IPS-18a (cell line): ENCODE measurements around the gene ESR1.
"Not testable (repeated sequence)": the region's sequence is repeated elsewhere in the genome, so short reads cannot be mapped to it uniquely, and the experiment has no call there.

ENCODE experiments used
- H3K27ac ChIP-seq: one replicate; pipeline ENCODE4 v1.5.1; 2013; ENCODE audit warnings: low read length
- H3K27me3 ChIP-seq: one replicate; pipeline ENCODE4 v1.6.1; 2013; ENCODE audit warnings: mild to moderate bottlenecking, low read length; ENCODE audit not compliant: control insufficient read depth, insufficient read depth
- H3K36me3 ChIP-seq: one replicate; pipeline ENCODE4 v1.6.1; 2013; ENCODE audit warnings: low read depth, low read length; ENCODE audit not compliant: control insufficient read depth
- H3K4me1 ChIP-seq: one replicate; pipeline ENCODE4 v1.6.1; 2013; ENCODE audit warnings: low read depth, low read length; ENCODE audit not compliant: control insufficient read depth
- H3K4me3 ChIP-seq: one replicate; pipeline ENCODE4 v1.5.1; 2013; ENCODE audit warnings: low read length
- H3K9ac ChIP-seq: one replicate; pipeline ENCODE4 v1.6.1; 2013; ENCODE audit warnings: mild to moderate bottlenecking, low read length, moderate library complexity
- H3K9me3 ChIP-seq: one replicate; pipeline ENCODE4 v1.6.1; 2013; ENCODE audit warnings: low read depth, low read length; ENCODE audit not compliant: control insufficient read depth

The ESR1 gene

DNA sequence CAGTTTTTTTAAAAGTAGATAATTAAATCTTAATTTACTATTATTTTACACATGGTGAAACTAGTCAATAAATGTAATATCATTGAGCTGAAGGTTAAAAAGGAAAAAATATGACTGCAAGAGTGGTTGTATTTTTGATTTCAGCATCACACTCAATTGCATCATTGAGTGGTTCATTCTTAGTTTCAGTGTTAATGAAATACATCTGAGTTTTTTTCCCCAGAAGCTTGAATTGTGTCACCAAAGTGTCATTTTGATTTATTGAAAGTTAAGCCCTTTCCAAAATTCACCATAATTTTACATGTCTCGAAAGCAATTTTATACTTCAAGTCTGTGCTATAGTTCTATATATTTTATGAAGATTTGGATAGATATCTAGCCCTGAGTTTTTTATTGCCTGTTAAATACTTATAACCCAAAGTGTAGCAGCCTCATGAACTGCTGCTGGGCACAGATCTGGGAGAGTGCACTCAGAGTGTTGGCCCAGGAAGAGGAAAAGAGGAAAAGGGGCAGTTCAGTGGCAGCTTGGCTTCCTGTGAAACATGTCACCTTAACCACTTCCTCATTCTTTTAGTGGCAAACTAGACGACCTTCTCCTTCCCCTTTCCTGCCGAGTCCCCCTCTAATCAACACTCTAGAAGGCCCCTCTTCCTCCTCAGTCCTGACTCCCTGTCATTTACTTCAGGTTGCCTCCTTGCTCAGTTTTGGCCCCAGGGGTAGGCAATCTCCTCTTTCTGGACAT, 140.7 kb downstream of the ESR1 start:
- Histone ChIP-seq H3K27ac (no peak overlapping the region), H3K9me3 (no peaks in the 10 kb centered on the region), H3K4me3 (no peak overlapping the region), H3K4me1 (no peaks in the 10 kb centered on the region), H3K9ac (no peak overlapping the region), H3K27me3 (no peaks in the 10 kb centered on the region), H3K36me3 (no peaks in the 10 kb centered on the region)

DNA sequence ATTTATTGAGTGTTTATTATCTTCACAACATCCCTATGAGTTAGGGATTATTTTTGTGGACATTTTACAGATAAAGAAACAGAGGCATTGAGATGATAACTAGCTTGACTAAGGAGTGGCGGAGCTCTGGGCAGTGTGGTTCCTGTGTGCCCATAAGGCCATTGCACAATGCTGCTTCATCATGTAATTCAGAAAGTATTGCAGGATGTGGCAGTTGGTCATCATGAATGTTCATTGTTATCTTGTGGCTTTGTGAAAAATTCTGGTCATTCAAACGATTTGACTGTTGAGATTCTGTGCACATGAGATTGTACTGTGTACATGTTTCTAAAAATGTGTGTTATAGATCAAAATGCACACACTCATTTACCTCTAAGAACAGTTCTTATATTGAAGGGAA, 150.8 kb downstream of the ESR1 start:
- no peak overlapping the region for H3K9ac ChIP-seq
- no peak overlapping the region for H3K4me3 ChIP-seq
- H3K27ac ChIP-seq: no peak overlapping the region
- H3K9me3 ChIP-seq: no peaks in the 10 kb centered on the region
- H3K27me3 ChIP-seq: no peaks in the 10 kb centered on the region
- no peaks in the 10 kb centered on the region for H3K4me1 ChIP-seq
- no peaks in the 10 kb centered on the region for H3K36me3 ChIP-seq

DNA sequence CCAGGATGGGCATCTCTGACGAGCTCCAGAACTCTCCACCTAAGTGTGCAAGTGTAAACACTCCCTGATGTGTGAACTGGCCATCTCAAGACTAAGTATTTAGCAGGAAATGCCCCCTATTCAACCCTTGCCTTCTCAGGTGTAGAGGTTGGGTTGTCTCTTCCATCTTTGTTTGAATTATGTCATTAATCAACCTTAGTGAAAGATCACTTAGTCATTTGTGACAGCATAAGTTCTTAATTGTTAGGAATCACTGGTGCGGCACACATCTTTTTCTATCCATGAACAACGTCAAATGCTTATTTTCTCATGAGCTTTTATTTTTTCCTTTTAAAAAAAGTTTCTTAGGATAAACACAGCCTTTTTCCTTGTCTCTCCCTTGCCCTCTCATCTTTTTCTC, 151.6 kb downstream of the ESR1 start:
- Histone ChIP-seq H3K4me1 (no peaks in the 10 kb centered on the region), H3K4me3 (no peak overlapping the region), H3K9me3 (no peaks in the 10 kb centered on the region), H3K36me3 (no peaks in the 10 kb centered on the region), H3K27ac (no peak overlapping the region), H3K27me3 (no peaks in the 10 kb centered on the region), H3K9ac (no peak overlapping the region)

DNA sequence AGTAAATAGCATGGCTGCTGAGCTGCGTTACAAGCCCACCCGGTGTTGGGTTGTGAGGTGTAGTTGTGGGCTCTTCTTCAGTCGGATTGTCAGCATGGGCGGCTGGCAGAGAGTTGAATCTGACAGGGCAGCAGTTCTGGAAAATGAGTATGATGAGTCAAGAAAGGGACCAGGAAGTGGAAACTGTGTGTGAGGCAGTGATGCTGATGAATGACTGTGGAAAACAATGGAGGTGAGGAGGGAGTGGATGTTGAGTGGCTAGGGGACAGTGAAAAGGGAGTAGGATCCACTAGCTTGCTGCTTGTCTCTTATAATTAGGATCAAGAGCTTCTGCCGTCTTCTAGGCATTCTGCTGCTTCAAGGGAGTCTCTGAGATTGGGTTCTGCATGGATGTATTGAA, 154.3 kb downstream of the ESR1 start:
- no peak overlapping the region for H3K9ac ChIP-seq
- no peaks in the 10 kb centered on the region for H3K4me1 ChIP-seq
- H3K4me3 ChIP-seq: no peak overlapping the region
- H3K27ac ChIP-seq: no peak overlapping the region
- H3K9me3 ChIP-seq: no peaks in the 10 kb centered on the region
- no peaks in the 10 kb centered on the region for H3K36me3 ChIP-seq
- H3K27me3 ChIP-seq: no peaks in the 10 kb centered on the region

DNA sequence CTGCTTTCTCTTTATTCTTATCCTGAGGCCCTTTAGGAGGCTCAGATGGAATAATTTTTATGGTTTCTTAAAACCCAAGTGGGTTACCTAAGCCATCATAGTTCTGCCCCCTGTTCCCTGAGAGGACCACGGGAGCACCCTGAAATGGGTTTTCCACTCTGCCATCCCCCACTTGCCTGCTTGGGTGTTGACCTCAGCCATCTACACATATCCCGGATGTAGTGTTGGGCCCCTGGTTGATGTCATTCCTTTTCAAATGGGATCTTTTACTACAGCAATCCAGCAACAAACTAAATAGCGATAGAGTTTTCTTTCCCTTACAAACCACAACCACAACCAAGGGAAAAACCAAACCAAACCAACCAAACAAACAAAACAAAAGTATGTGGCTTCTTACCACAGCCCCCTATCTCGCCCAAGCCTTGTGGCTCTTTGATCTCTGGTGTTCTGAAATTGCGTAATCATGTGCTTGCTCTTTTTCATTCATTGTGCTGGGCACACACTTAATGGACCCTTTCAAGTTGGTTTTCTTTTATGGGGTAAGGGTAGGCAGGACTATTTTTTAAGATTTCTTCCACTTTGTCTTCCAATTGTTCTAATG, 154.9 kb downstream of the ESR1 start:
- no peaks in the 10 kb centered on the region for H3K4me1 ChIP-seq
- no peaks in the 10 kb centered on the region for H3K9me3 ChIP-seq
- no peak overlapping the region for H3K4me3 ChIP-seq
- H3K27me3 ChIP-seq: no peaks in the 10 kb centered on the region
- no peak overlapping the region for H3K9ac ChIP-seq
- no peaks in the 10 kb centered on the region for H3K36me3 ChIP-seq
- H3K27ac ChIP-seq: no peak overlapping the region

DNA sequence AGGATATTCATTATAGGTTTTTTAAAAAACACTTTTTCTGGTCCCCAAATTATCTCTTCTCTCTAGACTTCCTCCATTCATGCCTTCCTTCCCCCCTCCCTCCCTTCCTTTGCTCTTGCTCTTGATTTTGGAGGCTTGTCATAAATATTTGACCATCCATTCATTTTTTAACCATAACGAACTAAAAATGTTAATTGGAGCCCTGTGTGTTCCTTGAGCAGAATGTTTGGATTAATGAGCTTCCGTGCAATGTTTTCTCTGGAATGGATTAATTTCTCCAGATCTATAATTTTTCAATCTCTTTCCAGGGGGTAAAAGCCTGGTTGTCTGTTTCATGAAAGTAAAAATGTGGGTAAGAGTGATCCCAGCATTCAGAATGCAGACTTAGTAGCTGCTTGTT, 155.5 kb downstream of the ESR1 start:
- no peaks in the 10 kb centered on the region for H3K36me3 ChIP-seq
- no peak overlapping the region for H3K4me3 ChIP-seq
- H3K9ac ChIP-seq: no peak overlapping the region
- no peaks in the 10 kb centered on the region for H3K9me3 ChIP-seq
- no peak overlapping the region for H3K27ac ChIP-seq
- no peaks in the 10 kb centered on the region for H3K4me1 ChIP-seq
- H3K27me3 ChIP-seq: no peaks in the 10 kb centered on the region

DNA sequence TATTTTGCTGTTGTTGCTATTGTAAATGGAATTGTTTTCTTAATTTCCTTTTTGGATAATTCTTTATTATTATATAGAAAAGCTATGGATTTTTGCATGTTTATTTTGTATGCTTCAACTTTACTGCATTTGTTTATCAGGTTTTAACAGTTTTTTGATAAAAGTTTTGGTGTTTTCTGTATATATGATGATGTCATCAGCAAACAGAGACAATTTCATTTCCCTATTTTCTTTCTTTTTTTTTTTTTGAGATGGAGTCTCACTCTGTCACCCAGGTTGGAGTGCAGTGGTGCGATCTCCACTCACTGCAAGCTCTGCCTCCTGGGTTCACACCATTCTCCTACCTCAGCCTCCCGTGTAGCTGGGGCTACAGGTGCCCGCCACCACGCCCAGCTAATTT, 156.9 kb downstream of the ESR1 start:
- not testable (repeated sequence) for H3K4me1 ChIP-seq, H3K36me3 ChIP-seq, H3K4me3 ChIP-seq, H3K9me3 ChIP-seq, H3K27me3 ChIP-seq, H3K27ac ChIP-seq, H3K9ac ChIP-seq

DNA sequence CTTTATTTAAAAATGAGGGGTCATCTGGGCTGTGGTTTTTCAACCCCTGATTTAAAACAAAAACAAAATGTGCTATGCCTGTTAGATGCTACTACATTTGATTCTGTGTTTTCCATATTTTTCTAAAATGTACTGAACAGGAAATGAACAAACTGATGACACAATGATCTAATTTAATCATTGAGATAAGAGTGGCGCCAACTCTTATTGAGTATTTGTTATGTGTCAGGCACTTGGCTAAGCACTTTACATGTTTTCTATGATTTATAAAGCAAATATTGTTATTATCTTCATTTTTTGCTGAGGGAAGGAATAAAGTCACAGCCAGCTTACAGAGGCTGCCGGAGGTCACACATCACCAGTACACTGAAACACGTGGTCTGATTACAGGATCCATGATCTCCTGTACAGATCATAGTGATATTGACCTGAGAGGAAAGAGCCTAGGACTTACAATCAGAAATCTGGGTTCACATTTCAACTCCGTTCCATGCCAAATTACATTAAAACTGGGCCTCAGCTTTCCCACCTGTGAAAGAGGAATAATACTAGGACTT, 166.7 kb downstream of the ESR1 start:
- Histone ChIP-seq H3K27me3 (no peaks in the 10 kb centered on the region), H3K4me3 (no peak overlapping the region), H3K9me3 (no peaks in the 10 kb centered on the region), H3K9ac (no peak overlapping the region), H3K4me1 (no peaks in the 10 kb centered on the region), H3K36me3 (no peaks in the 10 kb centered on the region), H3K27ac (no peak overlapping the region)

DNA sequence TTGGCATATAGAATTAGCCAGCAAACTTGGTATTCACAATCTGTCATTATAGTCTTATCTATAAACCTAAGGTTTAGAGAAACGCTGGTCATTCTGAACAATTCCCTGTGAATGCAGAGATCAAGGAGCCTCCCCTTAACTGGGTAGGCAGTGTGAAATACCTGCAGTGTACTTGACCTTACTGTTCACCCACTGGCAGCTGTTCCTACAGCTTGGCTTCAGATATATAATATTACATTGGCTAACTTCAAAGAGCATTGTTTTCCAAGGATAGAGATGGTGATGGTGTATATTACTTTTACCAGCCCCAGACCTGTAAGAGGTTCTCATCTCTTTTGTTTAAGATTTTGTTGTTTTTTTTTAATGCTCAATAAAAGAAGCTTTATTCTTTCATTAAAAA, 168.3 kb downstream of the ESR1 start:
- no peak overlapping the region for H3K27ac ChIP-seq
- no peak overlapping the region for H3K4me3 ChIP-seq
- no peaks in the 10 kb centered on the region for H3K27me3 ChIP-seq
- no peaks in the 10 kb centered on the region for H3K9me3 ChIP-seq
- no peak overlapping the region for H3K9ac ChIP-seq
- no peaks in the 10 kb centered on the region for H3K4me1 ChIP-seq
- no peaks in the 10 kb centered on the region for H3K36me3 ChIP-seq

DNA sequence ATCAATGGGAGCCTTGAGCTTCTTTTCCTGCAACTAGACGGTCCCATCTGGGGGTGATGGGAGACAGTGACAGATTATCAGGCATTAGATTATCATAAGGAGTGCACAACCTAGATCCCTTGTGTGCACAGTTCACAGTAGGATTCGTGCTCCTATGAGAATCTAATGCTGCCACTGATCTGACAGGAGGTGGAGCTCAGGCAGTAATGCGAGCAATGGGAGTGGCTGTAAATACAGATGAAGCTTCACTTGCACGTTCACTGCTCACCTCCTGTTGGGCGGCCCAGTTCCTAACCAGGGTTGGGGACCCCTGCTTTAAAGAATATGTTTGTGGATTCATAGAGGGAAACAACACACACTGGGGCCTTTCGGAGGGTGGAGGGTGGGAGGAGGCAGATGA, 180.7 kb downstream of the ESR1 start:
- H3K36me3 ChIP-seq, H3K27me3 ChIP-seq, H3K9me3 ChIP-seq, H3K27ac ChIP-seq, H3K4me1 ChIP-seq, H3K4me3 ChIP-seq, H3K9ac ChIP-seq: not testable (repeated sequence)

DNA sequence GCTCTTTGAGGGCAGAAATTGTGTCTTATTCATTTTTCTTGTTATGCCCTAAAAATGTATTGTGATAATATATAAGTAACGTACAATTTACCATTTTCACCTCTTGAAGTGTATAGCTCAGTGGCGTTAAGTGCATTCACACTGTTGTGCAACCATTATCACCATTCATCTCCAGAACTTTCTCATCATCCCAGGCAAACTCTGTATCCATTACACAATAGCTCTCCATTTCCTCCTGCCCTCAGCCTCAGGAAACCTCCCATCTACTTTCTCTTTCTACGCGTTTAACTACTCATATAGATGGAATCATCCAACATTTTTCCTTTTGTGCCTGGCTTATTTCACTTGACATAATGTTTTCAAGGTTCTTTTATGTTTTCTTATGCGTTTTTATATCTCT, 184.6 kb downstream of the ESR1 start:
- H3K36me3 ChIP-seq: no peaks in the 10 kb centered on the region
- H3K27me3 ChIP-seq: no peaks in the 10 kb centered on the region
- H3K27ac ChIP-seq: no peak overlapping the region
- no peak overlapping the region for H3K4me3 ChIP-seq
- H3K9ac ChIP-seq: no peak overlapping the region
- H3K4me1 ChIP-seq: no peaks in the 10 kb centered on the region
- H3K9me3 ChIP-seq: no peaks in the 10 kb centered on the region

DNA sequence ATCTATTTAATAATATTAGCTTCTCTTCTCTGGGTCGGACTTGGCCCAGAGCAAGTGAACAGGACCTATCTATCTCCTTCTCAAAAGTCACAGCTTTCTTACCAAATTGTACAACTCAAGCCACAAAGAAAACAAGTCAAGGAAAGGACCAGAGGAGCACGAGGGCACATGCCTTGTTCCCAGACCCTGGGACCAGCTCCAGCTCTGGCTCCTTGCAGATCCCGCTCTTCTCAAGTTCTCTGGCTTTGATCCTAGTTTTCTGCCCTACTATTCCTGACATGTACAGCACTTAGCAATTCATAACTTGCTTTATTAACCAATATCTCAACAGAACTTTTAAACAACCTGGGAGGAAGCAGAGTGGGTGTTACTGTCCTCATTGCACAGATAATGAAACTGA, 185.9 kb downstream of the ESR1 start:
- Histone ChIP-seq H3K4me1 (no peaks in the 10 kb centered on the region), H3K27me3 (no peaks in the 10 kb centered on the region), H3K9ac (no peak overlapping the region), H3K9me3 (no peaks in the 10 kb centered on the region), H3K27ac (no peak overlapping the region), H3K36me3 (no peaks in the 10 kb centered on the region), H3K4me3 (no peak overlapping the region)
